Left ventricle myocardium superior (tissue), 1 donor: ENCODE data around the gene PRPF40B. TPM values are rescaled to one million over a fixed set of nuclear protein-coding genes. Genes with fewer than 3 reads are reported as not detected.

Experiments
- ATAC-seq: fragments of 200-7000 bp; cut with Tn5 transposase; one replicate; pipeline ENCODE4 v1.9.1; 2020; ENCODE audit warnings: mild to moderate bottlenecking, moderate library complexity
- DNase-seq: peaks from one replicate; pipeline ENCODE4 v3.0.0-alpha.2; 2020
- intact Hi-C: fragments of 100-400 bp; cut with micrococcal nuclease; formaldehyde crosslinking; loops from one replicate; pipeline ENCODE4 v1.11.0; 2022
- total RNA-seq: library from RNA; stranded (reverse); fragmentation: NEBNext Ultra II Directional; extraction: Animal tissue kit (Norgen Biotek cat#: 25700); gene quantifications from one replicate; pipeline ENCODE4 v1.2.1, GENCODE V29; 2021
- donor health status: DM: no; HTN: yes; CAD: no; lungs with severe emphysema.

The PRPF40B gene
- total RNA-seq, 1 donor from 2014 or later, result 21.1 TPM

GRCh38 chr12:49649445-49649844 lies 26.1 kb downstream of the PRPF40B start:
- ATAC-seq (no peak), DNase-seq (no peak)
- intact Hi-C loops, result no loop called here

- intact Hi-C loops, result no loop called here
- ATAC-seq, result no peak
- no peak for DNase-seq
Measured at GRCh38 chr12:49649892-49650291, 26.5 kb downstream of the PRPF40B start.

GRCh38 chr12:49651855-49652254 lies 28.5 kb downstream of the PRPF40B start:
- no peak for ATAC-seq
- no peak for DNase-seq
- intact Hi-C loops, result no loop called here

DNA sequence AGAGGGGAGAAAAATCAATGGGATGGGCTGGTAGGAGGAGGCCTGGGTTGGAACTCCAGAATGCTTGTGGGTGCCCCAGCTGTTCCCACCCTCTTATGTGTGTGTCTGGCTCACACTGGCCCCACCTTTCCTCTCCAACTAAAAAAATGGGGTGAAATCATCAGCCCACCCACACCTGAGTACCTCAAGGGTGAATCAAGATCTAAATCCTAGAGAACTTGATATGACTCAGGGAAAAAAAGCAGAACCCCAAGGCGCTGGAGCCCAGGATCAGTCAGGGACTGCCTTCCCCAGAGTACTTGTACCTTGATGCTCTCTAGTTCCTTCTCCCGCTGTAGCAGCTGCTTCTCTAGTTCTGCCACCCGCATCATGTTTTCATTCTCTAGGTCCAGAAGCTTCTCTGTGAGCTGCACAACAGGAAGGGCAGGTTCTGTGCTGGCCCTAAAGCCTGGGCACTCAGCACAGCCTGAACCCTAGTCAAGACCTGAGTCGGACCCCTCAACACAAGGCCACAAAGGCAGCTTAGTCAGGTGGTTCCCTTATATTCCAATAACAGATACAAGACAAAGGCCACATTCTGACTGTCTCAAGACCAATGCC lies 29.7 kb downstream of the PRPF40B start:
- ATAC-seq (no peak), DNase-seq (no peak)
- intact Hi-C loops, result no loop called here

GRCh38 chr12:49654715-49655114 lies 31.4 kb downstream of the PRPF40B start:
- no peak for ATAC-seq
- intact Hi-C loops, result no loop called here
- DNase-seq, result no peak

DNA sequence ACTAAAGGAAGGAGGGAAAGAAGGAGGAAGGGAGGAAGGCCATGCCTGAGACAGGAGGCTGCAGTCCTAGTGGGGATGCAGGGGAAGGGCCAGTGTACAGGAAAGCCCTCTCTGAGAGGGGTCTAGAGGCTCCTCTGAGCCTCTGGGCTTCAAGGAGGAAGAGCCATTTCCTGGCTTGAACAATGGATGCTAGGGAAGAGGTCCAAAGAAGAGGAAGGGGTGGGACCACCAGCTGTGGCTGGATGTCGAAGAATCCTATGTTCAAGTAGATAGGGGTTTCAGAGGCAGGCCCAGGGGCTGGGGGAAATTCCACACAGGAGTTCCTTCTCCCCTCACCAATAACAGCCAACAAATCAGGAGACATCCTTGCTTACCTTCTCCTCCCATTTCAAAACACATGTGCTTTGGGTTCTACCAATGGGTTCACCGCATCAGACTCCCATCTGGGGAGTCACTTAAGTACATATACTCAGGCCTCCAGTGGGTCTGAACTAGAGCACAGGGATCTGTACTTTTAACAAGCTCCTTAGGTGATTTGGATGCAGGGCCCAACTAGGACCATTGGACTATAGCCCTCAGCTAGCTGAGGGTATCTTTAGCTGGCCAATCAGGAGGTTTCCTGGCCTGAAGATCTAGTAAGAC lies 32.4 kb downstream of the PRPF40B start:
- ATAC-seq (peak; percentile 71), DNase-seq (no peak)
- intact Hi-C loops, result no loop called here

GRCh38 chr12:49658276-49658675 lies 34.9 kb downstream of the PRPF40B start:
- ATAC-seq (no peak), DNase-seq (no peak)
- intact Hi-C loops, result no loop called here

DNA sequence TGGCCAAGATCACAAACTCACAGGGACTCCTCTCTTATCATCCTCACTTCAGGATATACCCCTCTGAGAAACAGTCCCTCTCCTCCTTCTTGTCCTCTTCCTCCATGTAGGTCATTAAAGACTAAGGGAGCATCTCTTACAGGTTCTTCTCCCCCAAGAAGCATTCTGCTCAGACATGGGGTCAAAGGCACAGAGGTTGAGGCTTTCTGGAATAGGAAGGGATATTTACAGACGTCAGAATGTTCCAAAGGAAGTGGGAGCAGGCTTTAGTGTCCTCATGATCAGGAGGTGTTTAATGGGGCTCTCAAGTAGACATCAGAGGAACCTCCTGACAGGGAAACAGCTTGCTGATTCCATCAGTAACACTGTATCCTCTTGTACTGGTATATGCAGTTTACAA lies 36.4 kb downstream of the PRPF40B start:
- intact Hi-C loops, result no loop called here

DNA sequence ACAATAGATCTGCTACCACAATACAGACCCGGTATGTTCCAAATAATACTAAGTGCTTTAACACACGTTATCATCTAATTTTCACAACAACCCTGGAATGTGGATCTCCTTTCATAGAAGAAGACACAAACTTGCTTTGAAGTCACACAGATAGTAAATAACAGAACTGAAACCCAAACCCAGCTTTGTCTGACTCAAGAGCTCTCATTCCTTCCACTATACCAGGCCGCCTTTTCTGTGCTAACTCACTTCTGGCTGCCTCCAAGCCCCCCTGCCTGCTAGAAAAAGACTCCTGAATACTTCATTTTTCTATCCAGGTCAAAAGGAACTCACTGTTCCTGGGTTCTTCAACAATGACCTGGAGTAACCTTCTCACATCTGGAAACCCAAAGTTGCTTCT lies 37.8 kb downstream of the PRPF40B start:
- DNase-seq, result no peak
- intact Hi-C loops, result no loop called here
- no peak for ATAC-seq

More for the DNA sequence above, 36.4 kb downstream of the PRPF40B start:
- DNase-seq (no peak), ATAC-seq (no peak)

GRCh38 chr12:49661746-49662145 lies 38.4 kb downstream of the PRPF40B start:
- no peak for ATAC-seq
- no peak for DNase-seq
- intact Hi-C loops, result no loop called here

- DNase-seq (peak; percentile 79), ATAC-seq (peak; percentile 91)
- intact Hi-C loops, result no loop called here
Measured at GRCh38 chr12:49662998-49663843, 39.9 kb downstream of the PRPF40B start.

GRCh38 chr12:49664167-49664566 lies 40.8 kb downstream of the PRPF40B start:
- DNase-seq (no peak), ATAC-seq (no peak)
- intact Hi-C loops, result no loop called here

GRCh38 chr12:49664591-49665239 lies 41.4 kb downstream of the PRPF40B start:
- no peak for DNase-seq
- peak; percentile 36 for ATAC-seq
- intact Hi-C loops, result no loop called here

GRCh38 chr12:49665384-49665783 lies 42.0 kb downstream of the PRPF40B start:
- no peak for DNase-seq
- no peak for ATAC-seq
- intact Hi-C loops, result no loop called here

- DNase-seq, result no peak
- no peak for ATAC-seq
- intact Hi-C loops, result no loop called here
Measured at GRCh38 chr12:49666176-49666575, 42.8 kb downstream of the PRPF40B start.

DNA sequence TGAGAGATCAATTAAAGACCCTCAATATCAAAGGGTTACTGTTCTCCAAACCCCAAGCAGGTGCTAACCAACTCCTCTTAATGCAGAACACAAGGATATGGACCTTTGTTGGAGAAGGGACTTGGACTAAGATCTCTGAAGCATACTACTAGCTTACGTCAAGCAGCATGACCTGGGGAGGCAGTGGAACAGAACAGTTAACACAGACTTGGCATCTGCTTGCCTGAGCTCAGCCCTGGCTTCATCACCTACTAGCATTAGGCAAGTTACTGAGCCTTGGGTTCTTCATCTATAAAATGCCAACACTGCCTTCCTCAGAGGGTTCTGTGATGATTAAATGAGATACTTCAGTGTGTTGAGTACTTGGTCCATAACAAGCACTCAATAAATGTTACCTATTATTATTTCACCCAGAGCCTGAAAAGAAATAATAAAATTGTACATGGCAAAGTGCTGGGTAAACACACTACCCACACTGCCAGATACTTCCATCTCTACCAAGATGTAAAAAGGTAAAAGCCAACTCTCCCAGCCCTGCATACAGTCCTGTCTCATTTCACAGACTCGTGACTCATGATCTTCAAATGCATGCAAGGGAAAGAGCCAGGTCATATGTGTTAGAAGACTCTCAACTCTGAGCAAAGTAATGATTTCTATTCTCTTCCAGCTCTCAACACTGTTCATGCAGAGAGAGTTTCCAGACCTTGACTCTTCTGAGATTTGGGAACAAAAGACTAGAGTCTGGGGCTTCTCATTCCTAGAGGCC lies 44.1 kb downstream of the PRPF40B start:
- intact Hi-C loops, result no loop called here
- no peak for DNase-seq
- no peak for ATAC-seq

- DNase-seq (no peak), ATAC-seq (no peak)
- intact Hi-C loops, result no loop called here
Measured at GRCh38 chr12:49669796-49670195, 46.4 kb downstream of the PRPF40B start.

DNA sequence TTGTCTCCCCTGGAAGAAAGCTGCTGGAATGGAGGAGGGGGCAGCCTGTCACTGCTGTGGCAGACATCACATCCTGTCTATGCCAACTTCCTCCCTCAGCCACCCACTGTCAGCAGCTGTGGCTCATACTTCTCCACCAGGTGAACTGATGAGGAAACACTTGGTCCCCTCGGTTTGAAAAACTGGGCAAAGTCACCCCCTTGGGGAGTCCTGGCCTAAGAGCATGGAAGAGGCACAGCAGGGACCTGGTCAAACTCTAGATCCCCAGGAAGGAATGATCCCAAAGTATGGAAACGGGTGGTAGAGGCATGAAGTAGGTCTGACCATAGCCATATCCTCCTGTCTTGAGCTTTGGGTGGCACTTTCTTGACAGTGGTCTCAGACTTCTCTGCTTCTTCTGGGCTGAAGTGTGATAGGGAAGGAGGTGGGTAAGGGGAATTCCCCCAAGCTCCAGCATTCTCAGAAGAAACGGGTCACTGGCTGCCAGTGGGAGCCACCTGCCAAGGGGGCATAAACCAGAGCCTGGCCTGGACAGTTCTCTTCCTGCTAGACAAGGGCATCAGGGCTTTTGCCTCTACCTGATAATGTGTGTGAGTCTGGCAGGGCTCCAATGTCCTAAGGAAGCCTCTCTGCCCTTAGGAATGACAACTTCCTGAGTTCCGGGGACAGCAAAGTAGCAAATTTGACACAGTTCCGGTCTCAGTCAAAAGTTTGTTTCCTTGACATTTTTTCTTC lies 47.8 kb downstream of the PRPF40B start:
- intact Hi-C loops, result no loop called here
- DNase-seq (no peak), ATAC-seq (no peak)
